HG03097 (cell line): ENCODE results near the gene PITPNM1.
"Not testable (repeated sequence)": the region's sequence is repeated elsewhere in the genome, so short reads cannot be mapped to it uniquely, and the experiment has no call there.

Source experiments
- ATAC-seq: cut with Tn5 transposase; IDR thresholded peaks from one replicate; pipeline ENCODE4 v1.9.1; 2021; ENCODE audit not compliant: unreplicated experiment, low FRiP score

PITPNM1 gene

DNA sequence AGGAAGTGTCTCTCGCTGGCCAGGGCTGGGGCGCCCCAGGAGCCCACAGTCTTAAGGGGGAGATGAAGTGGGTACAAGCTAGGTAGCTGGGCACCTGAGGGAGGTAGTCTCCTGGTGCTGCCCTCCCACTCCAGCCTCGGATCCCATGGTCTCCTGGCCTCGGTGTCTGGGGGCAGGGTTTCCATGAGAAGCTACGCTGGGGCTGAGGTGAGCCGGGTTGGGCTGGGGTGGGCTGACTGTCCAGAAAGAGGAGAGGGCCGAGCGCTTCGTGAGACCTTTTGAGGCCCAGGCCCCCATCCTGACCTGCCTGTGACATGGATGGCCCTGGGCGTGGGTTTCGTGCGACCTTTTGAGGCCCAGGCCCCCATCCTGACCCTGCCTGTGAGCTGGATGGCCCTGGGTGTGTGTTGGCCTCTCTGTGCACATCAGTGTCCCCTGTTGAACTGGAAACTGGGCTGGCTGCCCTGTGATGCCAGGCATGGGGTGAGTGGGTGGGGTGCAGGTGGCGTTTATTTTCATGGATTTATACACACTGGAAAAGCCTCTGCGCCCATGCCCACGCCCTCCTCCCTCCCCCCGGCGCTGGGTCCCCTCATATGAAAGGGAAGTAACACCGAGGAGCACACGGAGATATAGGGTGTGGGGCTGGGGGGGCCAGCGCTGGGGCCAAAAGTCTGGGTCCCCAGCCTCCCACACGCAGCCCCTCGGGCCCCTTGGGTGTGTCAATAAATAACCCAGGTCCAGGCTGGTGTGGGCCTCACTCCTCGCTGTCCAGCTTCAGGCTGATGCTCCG is 13.7 kb downstream of the PITPNM1 start:
- no peak for ATAC-seq

DNA sequence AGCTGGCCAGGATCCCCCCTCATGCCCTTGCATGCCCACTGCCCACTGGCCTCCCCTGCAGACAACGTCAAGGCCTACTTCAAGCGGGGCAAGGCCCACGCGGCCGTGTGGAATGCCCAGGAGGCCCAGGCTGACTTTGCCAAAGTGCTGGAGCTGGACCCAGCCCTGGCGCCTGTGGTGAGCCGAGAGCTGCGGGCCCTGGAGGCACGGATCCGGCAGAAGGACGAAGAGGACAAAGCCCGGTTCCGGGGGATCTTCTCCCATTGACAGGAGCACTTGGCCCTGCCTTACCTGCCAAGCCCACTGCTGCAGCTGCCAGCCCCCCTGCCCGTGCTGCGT is 14.5 kb downstream of the PITPNM1 start:
- no peak for ATAC-seq

DNA sequence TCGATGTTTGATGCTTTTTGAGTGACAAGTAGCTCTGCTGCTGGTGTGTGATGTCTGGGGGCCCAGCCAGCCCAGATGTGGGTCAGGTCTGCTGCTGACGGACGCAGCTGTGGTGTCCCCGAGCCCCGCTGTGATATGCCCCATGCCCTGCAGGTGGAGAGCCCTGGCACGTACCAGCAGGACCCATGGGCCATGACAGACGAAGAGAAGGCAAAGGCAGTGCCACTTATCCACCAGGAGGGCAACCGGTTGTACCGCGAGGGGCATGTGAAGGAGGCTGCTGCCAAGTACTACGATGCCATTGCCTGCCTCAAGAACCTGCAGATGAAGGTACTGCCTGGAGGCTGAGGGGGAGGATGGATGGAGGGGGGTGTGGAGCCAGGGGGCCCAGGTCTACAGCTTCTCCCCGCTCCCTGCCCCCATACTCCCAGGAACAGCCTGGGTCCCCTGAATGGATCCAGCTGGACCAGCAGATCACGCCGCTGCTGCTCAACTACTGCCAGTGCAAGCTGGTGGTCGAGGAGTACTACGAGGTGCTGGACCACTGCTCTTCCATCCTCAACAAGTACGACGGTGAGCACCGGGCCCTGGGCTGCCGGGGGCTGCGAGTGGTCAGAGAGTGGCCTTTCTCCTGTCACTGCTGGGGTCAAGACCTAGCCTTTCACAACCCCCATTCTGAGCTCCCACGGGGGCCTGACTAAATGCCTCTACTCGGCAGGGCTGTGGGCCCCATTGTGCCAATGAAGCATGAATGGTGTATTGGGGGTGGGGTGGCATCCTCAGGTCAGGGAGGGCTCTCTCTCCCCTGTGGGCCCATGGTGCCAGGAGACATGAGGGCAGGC is 15.1 kb downstream of the PITPNM1 start:
- ATAC-seq, result no peak

DNA sequence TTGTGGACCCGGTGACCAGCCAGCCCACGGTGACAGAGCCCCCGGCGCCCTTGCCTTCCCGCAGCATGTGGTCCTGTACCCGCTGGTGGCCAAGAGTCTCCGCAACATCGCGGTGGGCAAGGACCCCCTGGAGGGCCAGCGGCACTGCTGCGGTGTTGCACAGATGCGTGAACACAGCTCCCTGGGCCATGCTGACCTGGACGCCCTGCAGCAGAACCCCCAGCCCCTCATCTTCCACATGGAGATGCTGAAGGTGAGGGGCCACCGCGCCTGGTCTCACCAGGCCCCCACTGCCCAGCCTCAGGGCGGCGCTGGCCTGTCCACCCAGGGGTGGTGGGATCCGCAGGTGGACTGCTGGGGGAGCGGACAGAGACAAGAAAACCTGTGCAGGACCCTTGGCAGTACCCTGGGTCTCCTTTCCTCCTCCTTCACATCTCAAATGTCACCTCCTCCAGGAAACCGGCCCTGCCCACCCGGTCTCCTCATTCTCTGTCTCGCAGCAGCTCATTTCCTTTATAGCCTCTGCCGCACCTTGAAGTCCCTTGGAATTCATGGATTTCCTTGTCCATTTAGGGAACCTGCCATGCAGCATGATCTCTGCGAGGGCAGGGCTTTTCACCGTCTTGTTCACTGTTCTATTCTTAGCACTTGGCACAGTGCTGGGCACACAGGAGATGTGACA is 15.8 kb downstream of the PITPNM1 start:
- ATAC-seq, result no peak

DNA sequence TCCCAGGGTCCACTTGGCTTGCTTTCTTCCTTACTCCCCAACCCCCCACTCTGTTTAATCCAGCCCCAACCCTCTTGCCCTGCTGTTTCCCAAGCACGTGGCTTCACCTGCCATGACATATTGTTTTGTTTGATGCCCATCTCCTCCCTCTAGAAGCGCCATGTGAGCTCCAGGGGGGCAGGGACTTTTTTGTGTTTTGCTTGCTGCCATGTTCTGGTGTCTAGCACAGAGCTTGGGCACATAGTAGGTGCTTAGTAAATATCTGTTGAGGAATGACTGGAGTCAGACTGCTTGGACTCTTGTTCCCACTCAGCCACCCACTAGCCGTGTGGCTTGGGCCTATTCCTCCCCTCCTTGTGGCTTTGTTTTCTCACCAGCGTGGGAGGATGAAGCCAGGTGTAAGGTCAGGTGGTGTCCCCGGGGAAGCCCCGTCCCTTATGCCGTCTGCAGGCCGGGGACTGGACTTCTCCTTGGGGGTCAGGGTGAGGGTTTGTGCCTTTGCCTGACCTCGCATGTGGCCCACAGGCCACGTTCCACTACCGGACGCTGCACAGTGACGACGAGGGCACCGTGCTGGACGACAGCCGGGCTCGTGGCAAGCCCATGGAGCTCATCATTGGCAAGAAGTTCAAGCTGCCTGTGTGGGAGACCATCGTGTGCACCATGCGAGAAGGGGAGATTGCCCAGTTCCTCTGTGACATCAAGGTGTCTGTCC is 18.5 kb downstream of the PITPNM1 start:
- no peak for ATAC-seq

DNA sequence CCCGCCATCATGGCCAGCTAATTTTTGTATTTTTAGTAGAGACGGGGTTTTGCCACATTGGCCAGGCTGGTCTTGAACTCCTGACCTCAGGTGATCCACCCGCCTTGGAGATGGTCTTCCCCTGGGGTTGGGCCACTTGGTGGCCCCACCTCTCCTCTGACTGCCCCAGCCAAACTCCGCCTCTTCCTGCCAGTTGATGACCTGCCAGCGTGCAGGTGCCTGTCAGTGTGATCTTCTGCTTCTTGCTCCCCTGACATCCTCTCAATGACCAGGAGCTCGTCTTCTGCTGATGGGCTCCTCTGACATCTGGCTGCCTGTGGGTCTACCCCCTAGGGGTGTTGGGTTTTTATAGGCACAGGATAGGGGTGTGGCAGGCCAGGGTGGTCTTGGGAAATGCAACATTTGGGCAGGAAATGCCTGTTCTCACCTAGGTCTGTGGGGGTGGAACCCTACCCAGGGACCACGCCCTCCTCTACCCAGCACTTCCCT is 19.2 kb downstream of the PITPNM1 start:
- not testable (repeated sequence) for ATAC-seq

DNA sequence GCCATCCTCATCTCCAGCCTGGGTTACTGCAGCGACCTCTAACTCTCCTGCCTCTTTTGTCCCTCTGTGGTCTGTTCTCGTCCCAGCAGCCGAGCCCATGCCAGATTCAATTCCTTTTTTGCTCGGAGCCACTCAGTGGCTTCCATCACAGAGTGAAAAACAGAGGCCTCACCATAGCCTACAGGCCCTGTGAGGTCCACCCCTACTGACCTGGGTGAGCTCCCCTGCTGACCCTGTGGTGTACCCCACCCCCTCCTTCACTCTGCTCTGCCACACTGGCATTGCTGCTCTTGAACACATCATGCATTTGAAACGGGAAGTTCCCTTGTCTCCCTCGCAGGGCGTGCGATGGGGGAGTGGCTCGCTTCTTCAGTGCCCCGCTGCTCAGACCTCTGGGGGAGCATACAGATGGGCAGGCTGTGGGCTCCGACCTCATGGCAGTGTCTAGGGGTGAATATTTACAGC is 20.3 kb downstream of the PITPNM1 start:
- ATAC-seq, result no peak

DNA sequence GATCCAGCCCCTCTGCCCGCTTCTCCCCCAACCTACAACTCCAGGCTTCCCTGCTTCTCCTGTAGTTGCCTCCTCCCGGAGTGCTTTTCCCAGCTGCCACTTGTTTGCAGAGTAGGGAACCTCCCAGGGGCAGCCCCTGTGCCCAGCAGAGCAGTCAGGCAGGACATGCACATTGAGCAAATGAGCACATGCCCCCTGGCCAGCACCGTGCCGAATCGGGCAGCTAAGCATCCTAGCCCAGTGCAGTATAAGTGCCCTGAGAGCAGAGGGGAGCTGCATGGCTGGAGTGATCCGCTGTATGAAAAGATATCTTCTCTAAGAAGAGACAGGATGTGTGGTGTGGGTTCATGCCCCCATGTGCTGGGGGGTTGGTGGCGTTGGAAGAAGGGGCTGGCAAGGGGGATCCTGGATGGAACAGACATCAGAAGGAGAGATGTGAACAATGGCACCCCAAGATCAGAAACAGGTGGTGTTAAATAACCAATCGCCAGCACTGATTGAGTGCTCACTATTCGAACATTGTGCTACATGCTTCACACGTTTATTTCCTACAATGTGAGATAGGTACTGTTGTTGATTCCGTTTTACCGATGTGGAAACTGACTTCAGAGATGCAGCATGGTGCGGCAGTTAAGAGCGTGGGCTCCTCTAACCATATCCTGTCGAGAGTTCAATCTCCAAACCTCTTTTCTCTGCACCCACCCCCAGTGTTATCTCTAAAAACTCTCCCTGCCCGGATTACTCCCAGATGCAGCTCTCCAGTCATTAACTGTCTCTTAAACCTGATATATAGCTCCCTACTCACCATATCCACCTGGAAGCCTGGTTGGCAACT is 21.1 kb downstream of the PITPNM1 start:
- no peak for ATAC-seq

DNA sequence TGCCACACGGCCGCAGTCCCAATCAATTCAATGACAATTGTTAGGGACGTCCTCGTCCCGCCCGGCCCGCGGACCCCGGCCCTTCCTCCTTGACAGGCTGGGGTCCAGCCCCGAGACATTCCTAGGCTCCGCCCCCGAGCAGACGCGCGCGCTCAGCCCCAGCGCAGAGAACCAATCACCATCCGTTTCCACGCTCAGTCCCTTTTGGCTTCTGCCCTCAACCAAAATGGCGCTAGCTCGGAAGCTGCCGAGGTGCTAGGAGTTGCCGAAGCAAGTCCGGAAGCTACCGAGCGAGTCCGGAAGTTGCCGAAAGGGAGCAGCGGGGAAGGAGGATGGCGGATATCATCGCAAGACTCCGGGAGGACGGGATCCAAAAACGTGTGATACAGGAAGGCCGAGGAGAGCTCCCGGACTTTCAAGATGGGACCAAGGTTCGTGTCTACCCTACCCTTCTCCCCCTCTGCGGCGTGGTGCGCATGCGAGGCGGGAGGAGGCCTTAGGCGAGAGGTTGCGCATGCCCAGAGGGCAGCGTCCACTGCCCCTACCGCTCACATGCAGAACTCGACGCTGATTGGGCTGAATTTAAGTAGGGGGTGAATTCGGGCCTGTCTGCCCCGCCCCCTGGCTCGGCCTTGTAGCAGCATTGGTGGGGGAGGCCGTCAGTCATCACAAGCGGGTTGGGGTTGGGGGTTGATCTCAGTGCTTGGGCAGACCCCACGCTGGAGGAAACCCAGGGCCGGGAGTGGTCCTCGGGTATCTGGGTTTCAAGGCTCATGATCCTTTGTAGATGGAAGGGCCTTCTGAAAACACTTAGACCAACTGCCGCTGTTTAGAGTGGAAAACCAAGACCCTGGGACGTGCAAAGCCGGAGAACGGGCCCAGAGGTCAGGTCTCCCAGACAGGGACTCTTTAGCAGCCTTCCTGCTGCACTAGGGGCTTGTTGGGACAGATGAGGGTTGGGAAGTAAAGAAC is 22.1 kb downstream of the PITPNM1 start, which contains the start of gene AIP:
AIP (plus strand) TSS at position 200 of the 972 bp plus-strand sequence; CDS start at position 333, 133 bp downstream.
- peak; percentile 75 for ATAC-seq

DNA sequence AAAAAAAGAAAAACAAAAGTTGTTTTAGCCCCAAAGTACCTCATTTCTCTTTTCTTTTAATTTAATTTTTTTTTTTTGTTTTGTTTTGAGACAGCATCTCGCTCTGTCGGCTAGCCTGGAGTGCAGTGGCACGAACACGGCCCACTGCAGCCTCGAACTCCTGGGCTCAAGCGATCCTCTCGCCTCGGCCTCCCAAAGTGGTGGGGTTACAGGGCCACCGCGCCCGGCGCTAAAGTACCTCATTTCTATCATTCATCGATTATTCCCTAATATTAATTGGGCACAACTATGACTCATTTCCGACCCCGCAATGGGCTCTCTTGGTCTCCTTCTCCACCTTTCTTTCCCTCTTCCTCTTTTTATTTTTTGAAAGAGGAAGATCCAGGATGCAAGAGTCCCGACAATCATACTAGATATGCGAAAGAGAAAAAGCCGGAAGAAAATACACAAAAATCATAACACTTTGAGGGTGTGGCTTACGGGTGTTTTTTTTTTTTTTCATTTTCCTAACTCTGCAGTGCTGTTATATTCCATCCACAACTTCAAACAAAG is 22.8 kb downstream of the PITPNM1 start:
- ATAC-seq, result no peak

DNA sequence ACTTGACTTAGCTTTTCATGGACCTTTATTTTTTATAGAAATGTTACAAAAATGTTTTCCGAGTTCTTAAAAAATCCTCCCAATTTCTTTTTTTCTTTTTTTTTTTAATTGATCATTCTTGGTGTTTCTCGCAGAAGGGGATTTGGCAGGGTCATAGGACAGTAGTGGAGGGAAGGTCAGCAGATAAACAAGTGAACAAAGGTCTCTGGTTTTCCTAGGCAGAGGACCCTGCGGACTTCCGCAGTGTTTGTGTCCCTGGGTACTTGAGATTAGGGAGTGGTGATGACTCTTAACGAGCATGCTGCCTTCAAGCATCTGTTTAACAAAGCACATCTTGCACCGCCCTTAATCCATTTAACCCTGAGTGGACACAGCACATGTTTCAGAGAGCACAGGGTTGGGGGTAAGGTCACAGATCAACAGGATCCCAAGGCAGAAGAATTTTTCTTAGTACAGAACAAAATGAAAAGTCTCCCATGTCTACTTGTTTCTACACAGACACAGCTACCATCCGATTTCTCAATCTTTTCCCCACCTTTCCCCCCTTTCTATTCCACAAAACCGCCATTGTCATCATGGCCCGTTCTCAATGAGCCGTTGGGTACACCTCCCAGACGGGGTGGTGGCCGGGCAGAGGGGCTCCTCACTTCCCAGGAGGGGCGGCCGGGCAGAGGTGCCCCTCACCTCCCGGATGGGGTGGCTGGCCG is 27.7 kb downstream of the PITPNM1 start:
- not testable (repeated sequence) for ATAC-seq

DNA sequence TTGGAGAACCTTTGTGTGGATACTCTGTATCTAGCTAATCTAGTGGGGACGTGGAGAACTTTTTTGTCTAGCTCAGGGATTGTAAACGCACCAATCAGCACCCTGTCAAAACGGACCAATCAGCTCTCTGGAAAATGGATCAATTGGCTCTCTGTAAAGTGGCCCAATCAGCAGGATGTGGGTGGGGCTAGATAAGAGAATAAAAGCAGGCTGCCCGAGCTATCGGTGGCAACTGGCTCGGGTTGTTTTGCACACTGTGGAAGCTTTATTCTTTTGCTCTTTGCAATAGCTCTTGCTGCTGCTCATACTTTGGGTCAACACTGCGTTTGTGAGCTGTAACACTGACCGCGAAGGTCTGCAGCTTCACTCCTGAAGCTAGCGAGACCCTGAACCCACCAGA is 28.5 kb downstream of the PITPNM1 start:
- not testable (repeated sequence) for ATAC-seq

DNA sequence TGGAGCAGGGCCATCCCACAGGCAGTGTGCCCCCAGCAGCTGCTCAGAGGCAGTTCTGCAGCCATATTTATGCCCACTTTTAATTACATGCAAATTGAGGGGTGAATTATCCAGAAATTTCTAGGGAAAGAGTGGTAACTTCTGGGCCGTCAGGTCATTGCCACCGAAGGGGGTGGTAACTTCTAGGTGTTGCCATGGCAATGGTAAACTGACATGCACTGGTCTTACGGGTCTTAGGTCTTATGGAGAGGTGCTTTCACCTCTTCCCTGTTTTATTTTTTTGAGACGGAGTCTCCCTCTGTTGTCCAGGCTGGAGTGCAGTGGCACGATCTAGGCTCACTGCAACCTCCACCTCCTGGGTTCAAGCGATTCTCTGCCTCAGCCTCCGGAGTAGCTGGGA is 32.3 kb downstream of the PITPNM1 start:
- ATAC-seq, result no peak

DNA sequence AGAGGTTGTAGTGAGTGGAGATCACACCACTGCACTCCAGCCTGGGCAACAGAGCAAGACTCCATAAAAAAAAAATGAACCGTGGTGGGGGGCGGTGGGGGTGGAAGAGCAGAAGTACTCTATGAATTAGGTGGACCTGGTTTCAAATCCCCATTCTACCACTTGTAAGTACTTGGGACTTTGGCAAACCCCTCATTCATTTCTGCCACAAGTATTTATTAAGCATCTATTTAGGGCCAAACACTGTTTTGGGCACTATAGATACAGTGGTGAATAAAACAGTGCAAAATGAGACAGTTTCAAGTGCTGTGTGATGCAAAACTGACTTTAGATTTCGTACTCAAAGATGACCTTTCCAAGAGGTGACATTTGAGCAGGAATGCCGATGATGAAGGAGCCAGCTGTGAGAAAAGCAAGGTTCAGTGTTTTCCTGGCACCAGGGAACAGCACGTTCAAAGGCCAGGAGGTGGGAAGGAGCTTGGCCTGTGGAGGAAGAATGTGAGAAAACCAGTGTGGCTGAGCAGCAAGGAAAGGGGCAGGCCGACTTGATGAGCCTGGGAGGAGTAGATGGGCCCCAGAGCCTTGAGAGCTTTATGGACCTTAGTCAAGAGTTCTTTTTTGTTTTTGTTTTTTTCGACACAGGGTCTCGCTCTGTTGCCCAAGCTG is 34.7 kb downstream of the PITPNM1 start:
- no peak for ATAC-seq

DNA sequence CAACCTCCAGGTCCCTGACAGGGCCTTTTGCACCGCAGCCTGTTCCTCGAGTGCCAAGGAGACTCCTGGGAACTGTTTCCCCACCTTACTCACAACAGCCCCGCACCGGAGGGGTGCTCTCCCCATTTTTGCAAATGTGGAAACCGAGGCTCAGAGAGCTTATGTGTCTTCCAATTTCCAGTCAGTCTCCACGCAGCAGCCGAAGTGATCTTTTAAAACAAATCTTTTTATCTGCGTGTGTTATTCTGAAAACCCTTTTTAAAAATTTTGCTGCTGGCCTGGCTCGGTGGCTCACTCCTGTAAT is 35.7 kb downstream of the PITPNM1 start:
- ATAC-seq, result no peak

DNA sequence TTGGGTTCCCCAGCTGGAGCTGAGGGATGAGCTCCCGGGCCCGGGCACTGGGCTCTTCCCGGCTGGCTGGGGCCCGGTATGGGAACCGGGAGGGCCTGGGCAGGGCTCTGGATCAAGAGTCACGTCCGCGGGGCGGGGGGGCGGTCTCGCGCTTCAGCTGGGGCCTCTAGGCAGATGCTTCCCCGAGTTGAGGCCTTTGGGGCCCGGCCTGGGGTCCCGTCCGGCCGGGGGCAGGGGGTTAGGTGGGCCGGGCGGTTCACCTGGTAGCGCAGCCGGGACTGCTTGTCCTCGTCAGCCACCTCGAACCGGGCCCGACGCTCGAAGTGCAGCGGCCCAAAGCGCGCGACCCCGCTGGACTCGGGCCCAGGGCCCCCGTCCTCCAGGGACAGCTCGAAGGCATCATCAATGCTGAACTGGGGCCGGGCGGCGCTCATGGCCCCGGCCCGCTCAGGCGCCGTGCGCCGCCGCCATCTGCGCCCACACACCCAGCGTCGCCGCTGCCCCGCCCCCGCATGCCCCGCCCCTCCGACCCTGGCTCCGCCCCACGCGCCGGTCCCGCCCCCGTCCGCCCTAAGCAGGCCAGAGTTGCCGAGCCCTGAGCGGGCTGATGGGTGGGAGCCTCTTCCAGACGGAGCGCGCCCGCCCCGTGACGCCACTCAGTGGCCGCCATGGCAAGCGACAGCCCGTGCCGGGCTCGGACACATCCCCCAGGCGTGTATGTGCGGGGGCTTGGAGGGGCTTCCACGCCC is 36.2 kb downstream of the PITPNM1 start, which contains the start of gene TMEM134:
TMEM134 (minus strand) TSS at position 493 of the 749 bp plus-strand sequence; CDS start at position 434, 59 bp downstream.
- peak; percentile 58 for ATAC-seq
